Keratinocyte (primary cell): ENCODE data around the gene ALDH1A3. TPM values are rescaled to one million over a fixed set of nuclear protein-coding genes. Genes with fewer than 3 reads are reported as not detected.

ENCODE experiments used
- DNase-seq: peaks from one replicate; pipeline ENCODE4 v3.0.0-alpha.2; 2011; ENCODE audit warnings: low read depth, missing footprints, low spot score
- FAIRE-seq: peaks from 2 replicates; lab custom pipeline; 2011; peaks lifted over from hg19 to GRCh38; lab: Jason Lieb, UNC
- H2AFZ ChIP-seq: 2 replicates; pipeline ENCODE4 v1.6.0; 2012; ENCODE audit warnings: low read length, control low read depth, inconsistent platforms; ENCODE audit not compliant: control insufficient read depth
- H3K27ac ChIP-seq: 2 replicates; pipeline ENCODE4 v1.5.1; 2011; ENCODE audit warnings: low read length; ENCODE audit not compliant: control insufficient read depth, insufficient read depth
- H3K27me3 ChIP-seq: 3 replicates; pipeline ENCODE4 v1.6.0; 2011; ENCODE audit warnings: low read length; ENCODE audit not compliant: control insufficient read depth, insufficient read depth; ENCODE audit errors: extremely low read depth
- H3K36me3 ChIP-seq, 2 experiments: 2 replicates in 1 of 2; 3 replicates in 1 of 2; pipeline ENCODE4 v1.5.1; 2011; ENCODE audit warnings: low read length in 2 of 2, mild to moderate bottlenecking in 1 of 2; ENCODE audit not compliant: control insufficient read depth in 2 of 2, insufficient read depth in 2 of 2; ENCODE audit errors: extremely low read depth in 1 of 2
- H3K4me1 ChIP-seq: 3 replicates; pipeline ENCODE4 v1.5.1; 2011; ENCODE audit warnings: low read length; ENCODE audit not compliant: control insufficient read depth, insufficient read depth; ENCODE audit errors: extremely low read depth
- H3K4me2 ChIP-seq: 3 replicates; pipeline ENCODE4 v1.6.0; 2011; ENCODE audit warnings: low read depth, low read length; ENCODE audit not compliant: control insufficient read depth, insufficient read depth; ENCODE audit errors: extremely low read depth
- H3K4me3 ChIP-seq, 3 experiments: fragments of 200-600 bp in 1 of 3; sonication (generic) in 1 of 3; 2 replicates in 2 of 3; 3 replicates in 1 of 3; pipeline ENCODE4 v1.5.1; 2011 to 2016; ENCODE audit warnings: low read length in 3 of 3, mild to moderate bottlenecking in 3 of 3, control low read depth in 2 of 3, inconsistent platforms in 1 of 3, low read depth in 1 of 3, mixed read lengths in 1 of 3, mixed run types in 1 of 3, moderate library complexity in 1 of 3; ENCODE audit not compliant: control insufficient read depth in 2 of 3, insufficient read depth in 2 of 3; ENCODE audit errors: extremely low read depth in 1 of 3
- H3K79me2 ChIP-seq: 2 replicates; pipeline ENCODE4 v1.6.0; 2012; ENCODE audit warnings: low read length; ENCODE audit not compliant: control insufficient read depth, insufficient read depth
- H3K9ac ChIP-seq: 3 replicates; pipeline ENCODE4 v1.6.0; 2011; ENCODE audit warnings: low read length; ENCODE audit not compliant: control insufficient read depth, insufficient read depth; ENCODE audit errors: extremely low read depth
- H3K9me1 ChIP-seq: 3 replicates; pipeline ENCODE4 v1.6.0; 2011; ENCODE audit warnings: low read length; ENCODE audit not compliant: control insufficient read depth, insufficient read depth; ENCODE audit errors: extremely low read depth
- H3K9me3 ChIP-seq: 2 replicates; pipeline ENCODE4 v1.5.1; 2012; ENCODE audit warnings: low read depth, low read length; ENCODE audit not compliant: control insufficient read depth
- H4K20me1 ChIP-seq: 3 replicates; pipeline ENCODE4 v1.6.0; 2011; ENCODE audit warnings: low read length; ENCODE audit not compliant: control insufficient read depth, insufficient read depth; ENCODE audit errors: extremely low read depth
- CTCF ChIP-seq, 3 experiments: IDR thresholded peaks in 1 of 3; conservative IDR thresholded peaks in 1 of 3; optimal IDR thresholded peaks in 1 of 3; 2 replicates in 2 of 3; 3 replicates in 1 of 3; pipeline versions ENCODE3 to v1.5.1; 2011; ENCODE audit warnings: low read length in 3 of 3, mild to moderate bottlenecking in 3 of 3, moderate library complexity in 2 of 3, control low read depth in 1 of 3, inconsistent platforms in 1 of 3; ENCODE audit not compliant: insufficient read depth in 2 of 3; ENCODE audit errors: extremely low read depth in 1 of 3
- EZH2 ChIP-seq: IDR thresholded peaks from one replicate; pipeline ENCODE4 v1.6.1; 2012; ENCODE audit warnings: inconsistent platforms, mild to moderate bottlenecking, low read length, moderate library complexity
- dilution Hi-C: fragments of 300-500 bp; cut with MboI; formaldehyde crosslinking; loops from one replicate; pipeline ENCODE4 v1.7.0; 2020; ENCODE audit warnings: low sequenced_read_pairs; ENCODE audit not compliant: extremely low pct_ligation_motif_present
- polyA plus RNA-seq, 5 experiments: library from polyadenylated mRNA; depleted of rRNA in 3 of 5; stranded (reverse) in 3 of 5; stranded (forward) in 1 of 5; unstranded in 1 of 5; fragments of >200 nt; gene quantifications; 1 replicate in 1 of 5; 2 replicates in 3 of 5; 3 replicates in 1 of 5; pipeline versions ENCODE4 v1.2.1 to v1.2.3, GENCODE V29; 2011 to 2012; ENCODE audit warnings: missing spikeins in 2 of 5, low read depth in 1 of 5, low replicate concordance in 1 of 5

Gene ALDH1A3
- polyA plus RNA-seq, 1 donor (not counting 4 experiments of a cell fraction or from before 2014, with no cell fraction given): 218 TPM

- no peak for FAIRE-seq
- TF ChIP-seq CTCF (optimal IDR thresholded peaks at IDR 0.05 in 1 of 3, IDR thresholded peaks at IDR 0.05 in 1 of 3, conservative IDR thresholded peaks at IDR 0.05 in 1 of 3; ENCODE audit: extremely low read depth in 1 of 3, insufficient read depth in 2 of 3, low read length in 3 of 3) (no peak), EZH2 (no peak)
- dilution Hi-C loops: no loop called here
These were observed 19.4 kb upstream of the ALDH1A3 start for GRCh38 chr15:100859970-100860828.

GRCh38 chr15:100860829-100861510, 18.7 kb upstream of the ALDH1A3 start:
- H3K79me2 ChIP-seq: no peaks in the 10 kb centered on the region
- no peaks in the 10 kb centered on the region for H3K9me1 ChIP-seq
- peaks cover 4% of the 10 kb centered on the region for H3K9me3 ChIP-seq
- no peak overlapping the region for H3K9ac ChIP-seq
- no peaks in the 10 kb centered on the region for H3K27me3 ChIP-seq
- no peaks in the 10 kb centered on the region for H3K4me1 ChIP-seq
- H3K36me3 ChIP-seq: no peaks in the 10 kb centered on the region
- H3K27ac ChIP-seq: no peak overlapping the region
- DNase-seq (no peak), FAIRE-seq (no peak)
- H3K4me3 ChIP-seq: no peak overlapping the region
- no peak overlapping the region for H3K4me2 ChIP-seq
- no peak for TF ChIP-seq EZH2
- no peak for TF ChIP-seq CTCF (optimal IDR thresholded peaks at IDR 0.05 in 1 of 3, IDR thresholded peaks at IDR 0.05 in 1 of 3, conservative IDR thresholded peaks at IDR 0.05 in 1 of 3; ENCODE audit: extremely low read depth in 1 of 3, insufficient read depth in 2 of 3, low read length in 3 of 3)
- no peak overlapping the region for H2AFZ ChIP-seq
- dilution Hi-C loops: no loop called here
- no peaks in the 10 kb centered on the region for H4K20me1 ChIP-seq

More at GRCh38 chr15:100859970-100860828, 19.4 kb upstream of the ALDH1A3 start:
- no peak overlapping the region for H3K27ac ChIP-seq
- H3K9me3 ChIP-seq: peaks cover 4% of the 10 kb centered on the region
- DNase-seq: no peak
- H3K9ac ChIP-seq: no peak overlapping the region
- H3K27me3 ChIP-seq: no peaks in the 10 kb centered on the region
- H3K4me1 ChIP-seq: no peaks in the 10 kb centered on the region
- H4K20me1 ChIP-seq: no peaks in the 10 kb centered on the region
- H3K9me1 ChIP-seq: no peaks in the 10 kb centered on the region
- no peak overlapping the region for H3K4me3 ChIP-seq
- no peaks in the 10 kb centered on the region for H3K36me3 ChIP-seq
- H3K79me2 ChIP-seq: no peaks in the 10 kb centered on the region
- no peak overlapping the region for H3K4me2 ChIP-seq
- no peak overlapping the region for H2AFZ ChIP-seq
